Keratinocyte (primary cell): ENCODE measurements around the gene SLC35A2. TPM values are rescaled to one million over a fixed set of nuclear protein-coding genes. Genes with fewer than 3 reads are reported as not detected.

Experiments used
- DNase-seq: peaks from one replicate; pipeline ENCODE4 v3.0.0-alpha.2; 2011; ENCODE audit warnings: low read depth, missing footprints, low spot score
- FAIRE-seq: peaks from 2 replicates; lab custom pipeline; 2011; peaks lifted over from hg19 to GRCh38; lab: Jason Lieb, UNC
- H2AFZ ChIP-seq: 2 replicates; pipeline ENCODE4 v1.6.0; 2012; ENCODE audit warnings: low read length, control low read depth, inconsistent platforms; ENCODE audit not compliant: control insufficient read depth
- H3K27ac ChIP-seq: 2 replicates; pipeline ENCODE4 v1.5.1; 2011; ENCODE audit warnings: low read length; ENCODE audit not compliant: control insufficient read depth, insufficient read depth
- H3K27me3 ChIP-seq: 3 replicates; pipeline ENCODE4 v1.6.0; 2011; ENCODE audit warnings: low read length; ENCODE audit not compliant: control insufficient read depth, insufficient read depth; ENCODE audit errors: extremely low read depth
- H3K36me3 ChIP-seq, 2 experiments: 2 replicates in 1 of 2; 3 replicates in 1 of 2; pipeline ENCODE4 v1.5.1; 2011; ENCODE audit warnings: low read length in 2 of 2, mild to moderate bottlenecking in 1 of 2; ENCODE audit not compliant: control insufficient read depth in 2 of 2, insufficient read depth in 2 of 2; ENCODE audit errors: extremely low read depth in 1 of 2
- H3K4me1 ChIP-seq: 3 replicates; pipeline ENCODE4 v1.5.1; 2011; ENCODE audit warnings: low read length; ENCODE audit not compliant: control insufficient read depth, insufficient read depth; ENCODE audit errors: extremely low read depth
- H3K4me2 ChIP-seq: 3 replicates; pipeline ENCODE4 v1.6.0; 2011; ENCODE audit warnings: low read depth, low read length; ENCODE audit not compliant: control insufficient read depth, insufficient read depth; ENCODE audit errors: extremely low read depth
- H3K4me3 ChIP-seq, 3 experiments: fragments of 200-600 bp in 1 of 3; sonication (generic) in 1 of 3; 2 replicates in 2 of 3; 3 replicates in 1 of 3; pipeline ENCODE4 v1.5.1; 2011 to 2016; ENCODE audit warnings: low read length in 3 of 3, mild to moderate bottlenecking in 3 of 3, control low read depth in 2 of 3, inconsistent platforms in 1 of 3, low read depth in 1 of 3, mixed read lengths in 1 of 3, mixed run types in 1 of 3, moderate library complexity in 1 of 3; ENCODE audit not compliant: control insufficient read depth in 2 of 3, insufficient read depth in 2 of 3; ENCODE audit errors: extremely low read depth in 1 of 3
- H3K79me2 ChIP-seq: 2 replicates; pipeline ENCODE4 v1.6.0; 2012; ENCODE audit warnings: low read length; ENCODE audit not compliant: control insufficient read depth, insufficient read depth
- H3K9ac ChIP-seq: 3 replicates; pipeline ENCODE4 v1.6.0; 2011; ENCODE audit warnings: low read length; ENCODE audit not compliant: control insufficient read depth, insufficient read depth; ENCODE audit errors: extremely low read depth
- H3K9me1 ChIP-seq: 3 replicates; pipeline ENCODE4 v1.6.0; 2011; ENCODE audit warnings: low read length; ENCODE audit not compliant: control insufficient read depth, insufficient read depth; ENCODE audit errors: extremely low read depth
- H3K9me3 ChIP-seq: 2 replicates; pipeline ENCODE4 v1.5.1; 2012; ENCODE audit warnings: low read depth, low read length; ENCODE audit not compliant: control insufficient read depth
- H4K20me1 ChIP-seq: 3 replicates; pipeline ENCODE4 v1.6.0; 2011; ENCODE audit warnings: low read length; ENCODE audit not compliant: control insufficient read depth, insufficient read depth; ENCODE audit errors: extremely low read depth
- CTCF ChIP-seq, 3 experiments: IDR thresholded peaks in 1 of 3; conservative IDR thresholded peaks in 1 of 3; optimal IDR thresholded peaks in 1 of 3; 2 replicates in 2 of 3; 3 replicates in 1 of 3; pipeline versions ENCODE3 to v1.5.1; 2011; ENCODE audit warnings: low read length in 3 of 3, mild to moderate bottlenecking in 3 of 3, moderate library complexity in 2 of 3, control low read depth in 1 of 3, inconsistent platforms in 1 of 3; ENCODE audit not compliant: insufficient read depth in 2 of 3; ENCODE audit errors: extremely low read depth in 1 of 3
- EZH2 ChIP-seq: IDR thresholded peaks from one replicate; pipeline ENCODE4 v1.6.1; 2012; ENCODE audit warnings: inconsistent platforms, mild to moderate bottlenecking, low read length, moderate library complexity
- dilution Hi-C: fragments of 300-500 bp; cut with MboI; formaldehyde crosslinking; loops from one replicate; pipeline ENCODE4 v1.7.0; 2020; ENCODE audit warnings: low sequenced_read_pairs; ENCODE audit not compliant: extremely low pct_ligation_motif_present
- polyA plus RNA-seq, 5 experiments: library from polyadenylated mRNA; depleted of rRNA in 3 of 5; stranded (reverse) in 3 of 5; stranded (forward) in 1 of 5; unstranded in 1 of 5; fragments of >200 nt; gene quantifications; 1 replicate in 1 of 5; 2 replicates in 3 of 5; 3 replicates in 1 of 5; pipeline versions ENCODE4 v1.2.1 to v1.2.3, GENCODE V29; 2011 to 2012; ENCODE audit warnings: missing spikeins in 2 of 5, low read depth in 1 of 5, low replicate concordance in 1 of 5

The SLC35A2 gene
- polyA plus RNA-seq, 1 donor (not counting 4 experiments of a cell fraction or from before 2014, with no cell fraction given), result 39.4 TPM

GRCh38 chrX:48897625-48898306, 13.7 kb downstream of the SLC35A2 start, which contains the start of the genes PQBP1 and TIMM17B:
TSS of gene PQBP1 (plus strand) at chrX:48897930. CDS start at chrX:48898510, 580 bp downstream.
TSS of gene TIMM17B (minus strand) at chrX:48897768. CDS start at chrX:48897749, 19 bp downstream.
- H2AFZ ChIP-seq, result peak within 1 kb of the TSS; percentile 81
- peaks cover 19% of the 10 kb centered on the region for H3K79me2 ChIP-seq

GRCh38 chrX:48897157-48897624, 14.3 kb downstream of the SLC35A2 start:
- H3K4me3 ChIP-seq, result peak overlapping the region; percentile 62 to 86 (median 76)
- dilution Hi-C loops, result no loop called here
- H3K27ac ChIP-seq, result peak overlapping the region; percentile 92
- H3K4me2 ChIP-seq, result peak overlapping the region; percentile 58
- DNase-seq, result no peak
- peaks cover 0 to 3% of the 10 kb centered on the region in 2 experiments for H3K36me3 ChIP-seq
- no peak for FAIRE-seq
- no peaks in the 10 kb centered on the region for H3K9me3 ChIP-seq
- H3K9ac ChIP-seq, result peak overlapping the region; percentile 91
- no peaks in the 10 kb centered on the region for H3K27me3 ChIP-seq
- H3K9me1 ChIP-seq, result no peaks in the 10 kb centered on the region
- H3K79me2 ChIP-seq, result peaks cover 19% of the 10 kb centered on the region
- peak overlapping the region; percentile 59 for H2AFZ ChIP-seq
- peaks cover 9% of the 10 kb centered on the region for H3K4me1 ChIP-seq
- no peak for TF ChIP-seq EZH2
- no peak for TF ChIP-seq CTCF (optimal IDR thresholded peaks at IDR 0.05 in 1 of 3, IDR thresholded peaks at IDR 0.05 in 1 of 3, conservative IDR thresholded peaks at IDR 0.05 in 1 of 3; ENCODE audit: extremely low read depth in 1 of 3, insufficient read depth in 2 of 3, low read length in 3 of 3)
- H4K20me1 ChIP-seq, result peaks cover 3% of the 10 kb centered on the region

More at GRCh38 chrX:48897625-48898306, 13.7 kb downstream of the SLC35A2 start, which contains the start of the genes PQBP1 and TIMM17B:
- Histone ChIP-seq H3K4me1 (peaks cover 9% of the 10 kb centered on the region), H3K27ac (peak within 1 kb of the TSS; percentile 92), H3K36me3 (peaks cover 4 to 6% of the 10 kb centered on the region in 2 experiments), H3K9ac (peak within 1 kb of the TSS; percentile 91), H3K9me1 (no peaks in the 10 kb centered on the region), H3K4me3 (peak within 1 kb of the TSS; percentile 62 to 86 (median 76)), H4K20me1 (peaks cover 3% of the 10 kb centered on the region), H3K9me3 (no peaks in the 10 kb centered on the region), H3K27me3 (no peaks in the 10 kb centered on the region), H3K4me2 (peak within 1 kb of the TSS; percentile 91)
- TF ChIP-seq CTCF (optimal IDR thresholded peaks at IDR 0.05 in 1 of 3, IDR thresholded peaks at IDR 0.05 in 1 of 3, conservative IDR thresholded peaks at IDR 0.05 in 1 of 3; ENCODE audit: extremely low read depth in 1 of 3, insufficient read depth in 2 of 3, low read length in 3 of 3) (no peak), EZH2 (no peak)
- FAIRE-seq, result peak; percentile 66
- dilution Hi-C loops, result no loop called here
- peak; percentile 80 for DNase-seq
